Measurements from ENCODE around the gene PAIP2.

The PAIP2 gene

DNA sequence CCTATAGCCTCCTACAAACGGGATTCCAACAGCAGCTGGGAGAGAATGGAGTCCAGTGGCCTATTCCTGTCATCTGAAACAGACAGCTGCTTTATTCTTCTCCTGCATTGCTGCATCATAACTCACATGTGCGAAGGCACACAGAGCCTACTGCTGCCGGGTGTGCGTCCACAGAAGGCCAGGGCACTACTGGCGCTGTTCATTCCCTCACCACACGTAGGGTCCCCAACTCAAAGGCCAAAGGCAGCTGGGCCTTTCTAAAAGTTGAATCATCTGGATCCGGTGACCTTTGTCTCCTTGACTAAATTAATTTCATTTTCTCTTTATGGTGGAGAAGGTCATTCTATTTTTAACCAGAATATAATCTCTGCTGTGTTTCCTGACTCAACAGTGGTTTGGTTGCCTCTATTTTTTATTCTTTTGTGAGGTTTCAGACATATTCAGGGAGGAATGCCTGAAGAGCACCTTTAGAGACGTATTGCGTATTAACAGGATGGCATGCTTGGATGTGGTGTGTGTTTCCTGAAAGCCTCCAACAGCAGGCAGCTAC, 73.0 kb downstream of the PAIP2 start:
- H3K27ac ChIP-seq (ENCODE audit: low read depth, low read length, poor library complexity, severe bottlenecking), result no peak overlapping the region
- H3K9me3 ChIP-seq (ENCODE audit: low read length), result no peaks in the 10 kb centered on the region
- H3K4me3 ChIP-seq (ENCODE audit: low read depth, low read length, poor library complexity, severe bottlenecking), result no peak overlapping the region
- TF ChIP-seq, protein P1, sequence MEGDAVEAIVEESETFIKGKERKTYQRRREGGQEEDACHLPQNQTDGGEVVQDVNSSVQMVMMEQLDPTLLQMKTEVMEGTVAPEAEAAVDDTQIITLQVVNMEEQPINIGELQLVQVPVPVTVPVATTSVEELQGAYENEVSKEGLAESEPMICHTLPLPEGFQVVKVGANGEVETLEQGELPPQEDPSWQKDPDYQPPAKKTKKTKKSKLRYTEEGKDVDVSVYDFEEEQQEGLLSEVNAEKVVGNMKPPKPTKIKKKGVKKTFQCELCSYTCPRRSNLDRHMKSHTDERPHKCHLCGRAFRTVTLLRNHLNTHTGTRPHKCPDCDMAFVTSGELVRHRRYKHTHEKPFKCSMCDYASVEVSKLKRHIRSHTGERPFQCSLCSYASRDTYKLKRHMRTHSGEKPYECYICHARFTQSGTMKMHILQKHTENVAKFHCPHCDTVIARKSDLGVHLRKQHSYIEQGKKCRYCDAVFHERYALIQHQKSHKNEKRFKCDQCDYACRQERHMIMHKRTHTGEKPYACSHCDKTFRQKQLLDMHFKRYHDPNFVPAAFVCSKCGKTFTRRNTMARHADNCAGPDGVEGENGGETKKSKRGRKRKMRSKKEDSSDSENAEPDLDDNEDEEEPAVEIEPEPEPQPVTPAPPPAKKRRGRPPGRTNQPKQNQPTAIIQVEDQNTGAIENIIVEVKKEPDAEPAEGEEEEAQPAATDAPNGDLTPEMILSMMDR (IDR thresholded peaks at IDR 0.05; ENCODE audit: low read length), result no peak
- no peak for TF ChIP-seq EZH2 (IDR thresholded peaks at IDR 0.05; ENCODE audit: borderline replicate concordance, low read length)
- no peak overlapping the region for H2AFZ ChIP-seq (ENCODE audit: low read length)
- H3K4me2 ChIP-seq (ENCODE audit: low read length), result no peak overlapping the region
- no peaks in the 10 kb centered on the region for H3K36me3 ChIP-seq (ENCODE audit: insufficient read depth, low read length)
- H3K4me1 ChIP-seq (ENCODE audit: insufficient read depth, low read length, severe bottlenecking), result no peaks in the 10 kb centered on the region
- H3K79me2 ChIP-seq (ENCODE audit: insufficient read depth, low read length), result no peaks in the 10 kb centered on the region
- no peaks in the 10 kb centered on the region for H3F3A ChIP-seq (ENCODE audit: insufficient read depth, low read length)
- no peaks in the 10 kb centered on the region for H3K27me3 ChIP-seq (ENCODE audit: insufficient read depth, low read length)
- no peaks in the 10 kb centered on the region for H3K9me2 ChIP-seq (ENCODE audit: low read depth, low read length)
- H3K9ac ChIP-seq (ENCODE audit: low read length), result no peak overlapping the region
- no peaks in the 10 kb centered on the region for H4K20me1 ChIP-seq (ENCODE audit: insufficient read depth, low read length)

DNA sequence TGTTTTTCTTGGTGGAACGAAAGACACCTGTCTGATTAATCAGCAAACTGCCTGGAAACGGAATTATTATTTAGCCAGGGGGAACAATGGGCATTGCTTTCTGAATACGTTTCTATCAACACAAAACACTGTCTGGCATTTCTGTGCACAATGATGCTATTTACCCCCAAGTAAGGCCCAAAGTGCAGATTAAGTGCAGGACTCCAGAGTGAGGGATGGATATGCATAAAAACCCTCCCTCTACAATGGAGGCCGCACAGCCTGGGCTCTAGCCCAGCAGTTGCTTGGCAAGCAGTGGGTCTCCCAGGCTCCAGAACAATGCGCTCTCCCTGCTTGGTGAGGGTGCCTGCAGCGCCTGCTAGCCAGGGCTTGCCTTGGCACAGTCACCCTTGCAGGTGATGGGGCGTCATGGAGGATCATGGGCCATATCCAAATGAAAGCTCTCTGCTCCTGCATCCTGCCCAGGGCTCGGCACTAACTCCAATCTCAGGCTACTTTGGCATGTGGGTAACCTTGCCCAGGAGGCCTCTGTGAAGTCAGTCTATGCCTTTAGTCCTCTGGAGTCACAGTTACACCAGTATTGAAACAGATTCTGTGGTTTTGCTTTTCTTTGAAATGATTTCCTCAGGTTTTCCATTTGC, 73.7 kb downstream of the PAIP2 start:
- no peak overlapping the region for H3K4me3 ChIP-seq (ENCODE audit: low read depth, low read length, poor library complexity, severe bottlenecking)
- no peaks in the 10 kb centered on the region for H4K20me1 ChIP-seq (ENCODE audit: insufficient read depth, low read length)
- H2AFZ ChIP-seq (ENCODE audit: low read length), result no peak overlapping the region
- no peaks in the 10 kb centered on the region for H3K9me3 ChIP-seq (ENCODE audit: low read length)
- no peaks in the 10 kb centered on the region for H3K36me3 ChIP-seq (ENCODE audit: insufficient read depth, low read length)
- no peaks in the 10 kb centered on the region for H3K79me2 ChIP-seq (ENCODE audit: insufficient read depth, low read length)
- no peaks in the 10 kb centered on the region for H3K4me1 ChIP-seq (ENCODE audit: insufficient read depth, low read length, severe bottlenecking)
- H3F3A ChIP-seq (ENCODE audit: insufficient read depth, low read length), result no peaks in the 10 kb centered on the region
- H3K4me2 ChIP-seq (ENCODE audit: low read length), result no peak overlapping the region
- H3K9me2 ChIP-seq (ENCODE audit: low read depth, low read length), result no peaks in the 10 kb centered on the region
- no peaks in the 10 kb centered on the region for H3K27me3 ChIP-seq (ENCODE audit: insufficient read depth, low read length)
- TF ChIP-seq, protein P1 (IDR thresholded peaks at IDR 0.05; ENCODE audit: low read length), result no peak
- no peak for TF ChIP-seq EZH2 (IDR thresholded peaks at IDR 0.05; ENCODE audit: borderline replicate concordance, low read length)
- no peak overlapping the region for H3K27ac ChIP-seq (ENCODE audit: low read depth, low read length, poor library complexity, severe bottlenecking)
- H3K9ac ChIP-seq (ENCODE audit: low read length), result no peak overlapping the region

DNA sequence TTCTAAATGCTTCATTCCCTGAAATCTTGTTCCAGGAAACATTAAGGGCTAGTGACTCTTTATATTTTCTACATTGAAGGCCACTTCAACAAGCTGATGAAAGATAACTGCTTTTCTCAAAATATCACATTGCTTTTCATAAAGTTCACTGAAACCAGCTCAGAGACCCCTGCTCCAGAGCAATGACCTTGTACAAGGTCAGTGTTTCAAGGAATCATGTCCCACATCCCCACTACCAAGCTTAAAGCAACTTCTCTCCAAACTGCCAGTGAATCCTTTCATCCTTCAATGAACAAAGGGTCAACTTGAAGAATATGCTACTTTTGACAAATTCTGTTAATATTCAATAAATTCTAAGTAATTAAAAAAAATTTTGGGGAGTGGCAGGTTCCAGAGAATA, 74.2 kb downstream of the PAIP2 start:
- Histone ChIP-seq H3K4me2 (ENCODE audit: low read length) (no peak overlapping the region), H3K79me2 (ENCODE audit: insufficient read depth, low read length) (no peaks in the 10 kb centered on the region), H3K9me3 (ENCODE audit: low read length) (no peaks in the 10 kb centered on the region), H3K4me3 (ENCODE audit: low read depth, low read length, poor library complexity, severe bottlenecking) (no peak overlapping the region), H3K27me3 (ENCODE audit: insufficient read depth, low read length) (no peaks in the 10 kb centered on the region), H3K9me2 (ENCODE audit: low read depth, low read length) (no peaks in the 10 kb centered on the region), H3K4me1 (ENCODE audit: insufficient read depth, low read length, severe bottlenecking) (no peaks in the 10 kb centered on the region), H3K9ac (ENCODE audit: low read length) (no peak overlapping the region), H2AFZ (ENCODE audit: low read length) (no peak overlapping the region), H3F3A (ENCODE audit: insufficient read depth, low read length) (no peaks in the 10 kb centered on the region), H4K20me1 (ENCODE audit: insufficient read depth, low read length) (no peaks in the 10 kb centered on the region), H3K36me3 (ENCODE audit: insufficient read depth, low read length) (no peaks in the 10 kb centered on the region), H3K27ac (ENCODE audit: low read depth, low read length, poor library complexity, severe bottlenecking) (no peak overlapping the region)
- TF ChIP-seq EZH2 (IDR thresholded peaks at IDR 0.05; ENCODE audit: borderline replicate concordance, low read length), result no peak
- TF ChIP-seq, protein P1 (IDR thresholded peaks at IDR 0.05; ENCODE audit: low read length), result no peak
